ENCODE results near the gene CCDC102A.

DNA sequence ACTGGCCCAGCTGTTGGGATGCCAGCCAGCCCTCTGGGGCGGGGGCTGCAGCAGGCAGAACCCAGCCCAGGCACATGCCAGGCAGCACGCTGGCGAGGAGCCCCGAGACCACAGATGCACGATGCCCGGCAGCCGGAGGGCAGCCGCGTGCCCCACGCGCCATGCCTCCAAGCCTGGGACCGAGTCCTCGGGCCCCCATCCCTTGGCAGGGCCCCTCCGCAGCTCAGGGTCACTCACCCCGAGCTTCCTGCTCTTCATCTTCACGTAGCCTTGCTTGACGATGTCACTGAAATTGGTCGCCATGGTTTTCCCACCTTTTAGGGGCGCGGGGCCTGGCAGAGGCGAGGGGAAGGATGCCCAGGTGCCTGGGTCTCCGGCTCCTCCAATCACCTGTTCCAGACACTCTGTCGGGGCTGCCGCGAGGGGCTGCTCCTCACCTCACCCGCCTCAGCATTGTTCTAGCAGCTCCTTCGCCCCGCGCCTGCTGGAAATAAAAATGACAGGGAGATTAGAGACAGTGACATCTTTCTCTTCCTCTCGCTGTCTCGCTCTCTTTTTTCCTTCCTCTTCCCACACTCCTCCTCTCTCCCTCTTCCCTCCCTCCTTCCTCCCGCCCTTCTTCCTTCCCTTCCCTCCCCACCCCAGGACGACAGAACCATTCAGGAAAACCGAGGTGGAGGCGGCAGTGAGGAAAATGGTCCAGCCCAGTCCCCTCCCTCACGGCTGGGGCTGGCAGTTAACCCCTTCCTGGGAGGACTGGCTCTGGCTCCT is 57.0 kb downstream of the CCDC102A start:
- TF ChIP-seq, protein P1, sequence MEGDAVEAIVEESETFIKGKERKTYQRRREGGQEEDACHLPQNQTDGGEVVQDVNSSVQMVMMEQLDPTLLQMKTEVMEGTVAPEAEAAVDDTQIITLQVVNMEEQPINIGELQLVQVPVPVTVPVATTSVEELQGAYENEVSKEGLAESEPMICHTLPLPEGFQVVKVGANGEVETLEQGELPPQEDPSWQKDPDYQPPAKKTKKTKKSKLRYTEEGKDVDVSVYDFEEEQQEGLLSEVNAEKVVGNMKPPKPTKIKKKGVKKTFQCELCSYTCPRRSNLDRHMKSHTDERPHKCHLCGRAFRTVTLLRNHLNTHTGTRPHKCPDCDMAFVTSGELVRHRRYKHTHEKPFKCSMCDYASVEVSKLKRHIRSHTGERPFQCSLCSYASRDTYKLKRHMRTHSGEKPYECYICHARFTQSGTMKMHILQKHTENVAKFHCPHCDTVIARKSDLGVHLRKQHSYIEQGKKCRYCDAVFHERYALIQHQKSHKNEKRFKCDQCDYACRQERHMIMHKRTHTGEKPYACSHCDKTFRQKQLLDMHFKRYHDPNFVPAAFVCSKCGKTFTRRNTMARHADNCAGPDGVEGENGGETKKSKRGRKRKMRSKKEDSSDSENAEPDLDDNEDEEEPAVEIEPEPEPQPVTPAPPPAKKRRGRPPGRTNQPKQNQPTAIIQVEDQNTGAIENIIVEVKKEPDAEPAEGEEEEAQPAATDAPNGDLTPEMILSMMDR (IDR thresholded peaks at IDR 0.05) = no peak
- no peak for TF ChIP-seq POLR2A (IDR thresholded peaks at IDR 0.05)

Measured in body of pancreas (tissue), 4 donors.